HepG2 (cell line): Measurements from ENCODE around the gene H19. TPM values are rescaled to one million over a fixed set of nuclear protein-coding genes. Genes with fewer than 3 reads are reported as not detected.

Experiments
- AFF4 ChIP-seq: sonication (generic); formaldehyde crosslinking; IDR thresholded peaks from 2 replicates; pipeline ENCODE4 v1.4.0; 2020; ENCODE audit warnings: missing genetic modification reagents
- BHLHE40 ChIP-seq: IDR thresholded peaks from 2 replicates; pipeline ENCODE4 v1.6.1; 2011; ENCODE audit warnings: low read length, improper control_type of control experiment
- E2F2 ChIP-seq: sonication (generic); formaldehyde crosslinking; IDR thresholded peaks from 2 replicates; pipeline ENCODE4 v1.4.0; 2020; ENCODE audit warnings: missing genetic modification reagents, borderline replicate concordance
- FOXK2 ChIP-seq: fragments of 450-650 bp; IDR thresholded peaks from 2 replicates; pipeline ENCODE4 v1.6.1; 2016
- GATAD2A ChIP-seq: IDR thresholded peaks from 2 replicates; pipeline ENCODE4 v1.6.1; 2016
- HMGXB3 ChIP-seq: sonication (generic); formaldehyde crosslinking; IDR thresholded peaks from 2 replicates; pipeline ENCODE4 v1.4.0; 2020; ENCODE audit warnings: missing genetic modification reagents, borderline replicate concordance
- HOXA3 ChIP-seq: sonication (generic); formaldehyde crosslinking; IDR thresholded peaks from 2 replicates; pipeline ENCODE4 v1.5.0; 2020; ENCODE audit warnings: missing genetic modification reagents
- HOXA5 ChIP-seq: sonication (generic); formaldehyde crosslinking; IDR thresholded peaks from 2 replicates; pipeline ENCODE4 v1.4.0; 2020; ENCODE audit warnings: missing genetic modification reagents
- KDM1A ChIP-seq: IDR thresholded peaks from 2 replicates; pipeline ENCODE4 v1.6.1; 2016; ENCODE audit warnings: missing compliant biosample characterization
- KDM5A ChIP-seq: fragments of 200-600 bp; sonication (generic); IDR thresholded peaks from 2 replicates; pipeline ENCODE4 v1.7.0; 2018; ENCODE audit warnings: antibody characterized with exemption, mild to moderate bottlenecking, low read length, borderline replicate concordance
- MAF1 ChIP-seq: sonication (generic); formaldehyde crosslinking; IDR thresholded peaks from 2 replicates; pipeline ENCODE4 v1.5.0; 2020; ENCODE audit warnings: missing genetic modification reagents, borderline replicate concordance
- NFKBIZ ChIP-seq: IDR thresholded peaks from 2 replicates; pipeline ENCODE4 v1.6.1; 2018; ENCODE audit warnings: missing genetic modification reagents, missing compliant biosample characterization
- PRMT3 ChIP-seq: sonication (generic); formaldehyde crosslinking; IDR thresholded peaks from 2 replicates; pipeline ENCODE4 v1.8.1; 2022; ENCODE audit warnings: low read depth, mild to moderate bottlenecking, moderate library complexity, missing genetic modification reagents, borderline replicate concordance
- STAT5B ChIP-seq: sonication (generic); formaldehyde crosslinking; IDR thresholded peaks from 2 replicates; pipeline ENCODE4 v1.4.0; 2020; ENCODE audit warnings: missing genetic modification reagents
- TAF1 ChIP-seq: sonication (generic); formaldehyde crosslinking; IDR thresholded peaks from 2 replicates; pipeline ENCODE4 v1.4.0; 2020; ENCODE audit warnings: missing genetic modification reagents
- YEATS2 ChIP-seq: sonication (generic); formaldehyde crosslinking; IDR thresholded peaks from 2 replicates; pipeline ENCODE4 v1.4.0; 2020; ENCODE audit warnings: missing genetic modification reagents, borderline replicate concordance
- YEATS4 ChIP-seq: sonication (generic); formaldehyde crosslinking; IDR thresholded peaks from 2 replicates; pipeline ENCODE4 v1.4.0; 2020; ENCODE audit warnings: missing genetic modification reagents, borderline replicate concordance
- ZNF10 ChIP-seq: sonication (generic); formaldehyde crosslinking; IDR thresholded peaks from 2 replicates; pipeline ENCODE4 v1.4.0; 2020; ENCODE audit warnings: mild to moderate bottlenecking, low read depth, missing genetic modification reagents, borderline replicate concordance
- ZNF101 ChIP-seq: sonication (generic); formaldehyde crosslinking; IDR thresholded peaks from 2 replicates; pipeline ENCODE4 v1.4.0; 2020; ENCODE audit warnings: mild to moderate bottlenecking, low read depth, missing genetic modification reagents, borderline replicate concordance
- ZNF274 ChIP-seq: sonication (generic); formaldehyde crosslinking; IDR thresholded peaks from 2 replicates; pipeline ENCODE4 v1.5.1; 2020; ENCODE audit warnings: mild to moderate bottlenecking, missing genetic modification reagents
- ZNF326 ChIP-seq: sonication (generic); formaldehyde crosslinking; IDR thresholded peaks from 2 replicates; pipeline ENCODE4 v1.4.0; 2020; ENCODE audit warnings: missing genetic modification reagents, borderline replicate concordance
- ZNF383 ChIP-seq: sonication (generic); formaldehyde crosslinking; IDR thresholded peaks from 2 replicates; pipeline ENCODE4 v1.4.0; 2020; ENCODE audit warnings: missing genetic modification reagents, mild to moderate bottlenecking, borderline replicate concordance
- ZNF607 ChIP-seq: sonication (generic); formaldehyde crosslinking; IDR thresholded peaks from 2 replicates; pipeline ENCODE4 v1.5.1; 2020; ENCODE audit warnings: missing genetic modification reagents, mild to moderate bottlenecking, borderline replicate concordance
- polyA plus RNA-seq, 8 experiments: library from polyadenylated mRNA; depleted of rRNA in 3 of 8; stranded (reverse) in 7 of 8; unstranded in 1 of 8; fragments of >200 nt; fragmentation: Illumina TruSeq in 4 of 8; extraction: Trizol in 4 of 8; gene quantifications; 2 replicates each; pipeline versions ENCODE4 v1.2.1 to v1.2.3, GENCODE V29; 2011 to 2016; ENCODE audit warnings: low read depth in 4 of 8, missing spikeins in 1 of 8, mixed read lengths in 1 of 8; ENCODE audit not compliant: insufficient read depth in 1 of 8
- total RNA-seq, 5 experiments: library from RNA; depleted of rRNA; stranded (reverse); fragments of >200 nt; fragmentation: Illumina TruSeq; extraction: Trizol; gene quantifications; 2 replicates each; pipeline ENCODE4 v1.2.3, GENCODE V29; 2016; ENCODE audit warnings: low read depth in 1 of 5

H19 gene
- total and polyA plus RNA-seq, 2 of the 13 experiments (the other 11 are each of a cell fraction or from before 2014, with no cell fraction given) = 1.2 to 2.4 TPM

- no peak for TF ChIP-seq YEATS2 (CRISPR knock-in tag)
- TF ChIP-seq ZNF10 (CRISPR knock-in tag) = no peak
- no peak for TF ChIP-seq E2F2 (CRISPR knock-in tag)
- TF ChIP-seq HOXA3 (CRISPR knock-in tag) = peak; percentile 54; the same call in 1 of the 2 replicates
- TF ChIP-seq ZNF607 (CRISPR knock-in tag) = no peak
- no peak for TF ChIP-seq ZNF383 (CRISPR knock-in tag)
- no peak for TF ChIP-seq BHLHE40
- TF ChIP-seq ZNF101 = no peak
- TF ChIP-seq FOXK2 = no peak
- peak; percentile 46; the same call in 1 of the 2 replicates for TF ChIP-seq HOXA5 (CRISPR knock-in tag)
- TF ChIP-seq PRMT3 = no peak
- no peak for TF ChIP-seq KDM1A (CRISPR knock-in tag)
- no peak for TF ChIP-seq NFKBIZ (CRISPR knock-in tag)
- TF ChIP-seq ZNF326 (CRISPR knock-in tag) = no peak
- 0 out of 2 replicates have a peak, but pooled peaks have one; percentile 17 for TF ChIP-seq GATAD2A (CRISPR knock-in tag)
- no peak for TF ChIP-seq KDM5A
- TF ChIP-seq AFF4 (CRISPR knock-in tag) = peak; percentile 94
- TF ChIP-seq YEATS4 = no peak
- TF ChIP-seq TAF1 = peak; percentile 79
- TF ChIP-seq ZNF274 = no peak
- TF ChIP-seq STAT5B (CRISPR knock-in tag) = no peak
- TF ChIP-seq HMGXB3 = no peak
- no peak for TF ChIP-seq MAF1 (CRISPR knock-in tag)
Measured at GRCh38 chr11:1988667-1989317, 8.8 kb downstream of the H19 start (continued).
